Esophagus muscularis mucosa (tissue), 4 donors: ENCODE results near the gene CELSR1.

Experiments used
- CTCF ChIP-seq, 3 experiments: fragments of 200-600 bp in 2 of 3; fragments of 450-650 bp in 1 of 3; sonication (generic) in 2 of 3; IDR thresholded peaks; one replicate each; pipeline ENCODE4 v1.5.1; 2017 to 2019; ENCODE audit warnings: antibody characterized with exemption in 3 of 3, mild to moderate bottlenecking in 2 of 3, moderate library complexity in 1 of 3
- EP300 ChIP-seq: sonication (generic); formaldehyde crosslinking; IDR thresholded peaks from one replicate; pipeline ENCODE4 v1.6.1; 2017; ENCODE audit warnings: antibody characterized with exemption
- POLR2A ChIP-seq: fragments of 450-650 bp; IDR thresholded peaks from one replicate; pipeline ENCODE4 v1.6.1; 2017; ENCODE audit warnings: antibody characterized with exemption, moderate library complexity, mild to moderate bottlenecking, low read depth
- POLR2AphosphoS5 ChIP-seq, 2 donors: sonication (generic); formaldehyde crosslinking; IDR thresholded peaks; one replicate each; pipeline ENCODE4 v1.6.1; 2017; ENCODE audit warnings: antibody characterized with exemption in 2 of 2

- TF ChIP-seq CTCF (IDR thresholded peaks at IDR 0.05) = no peak
- no peak for TF ChIP-seq POLR2AphosphoS5 (IDR thresholded peaks at IDR 0.05)
- TF ChIP-seq POLR2A = no peak
- TF ChIP-seq EP300 = no peak
These were observed 120.4 kb downstream of the CELSR1 start for GRCh38 chr22:46416891-46417580.
